HEK293 (cell line): ENCODE measurements around the gene KCTD10.
A peak's percentile ranks its signal among the peaks of the same experiment; 100 is the strongest.

Source experiments
- CTCF ChIA-PET: fragments of 350-600 bp; formaldehyde crosslinking; extraction: SDS; loops from one replicate; lab custom pipeline; 2021; ENCODE audit warnings: antibody characterized with exemption; lab: Yijun Ruan, JAX
- POLR2A ChIA-PET: fragments of 300-600 bp; formaldehyde crosslinking; extraction: SDS; loops from one replicate; lab custom pipeline; 2020; ENCODE audit warnings: antibody characterized with exemption, inconsistent platforms; lab: Yijun Ruan, JAX
- H3K27ac ChIP-seq: fragments of 200-500 bp; sonication (Bioruptor generic); 2 replicates; pipeline ENCODE4 v1.5.1; 2014; ENCODE audit warnings: low read depth, low read length, control low read depth, inconsistent platforms; ENCODE audit errors: extremely low read depth
- H3K36me3 ChIP-seq, 2 experiments: fragments of 200-500 bp in 1 of 2; sonication (Bioruptor generic) in 1 of 2; 1 replicate in 1 of 2; 2 replicates in 1 of 2; pipeline ENCODE4 v1.5.1; 2014 to 2017; ENCODE audit warnings: inconsistent platforms in 2 of 2, low read length in 2 of 2; ENCODE audit not compliant: control insufficient read depth in 2 of 2, insufficient read depth in 1 of 2
- H3K4me1 ChIP-seq: fragments of 200-500 bp; sonication (Bioruptor generic); 2 replicates; pipeline ENCODE4 v1.5.1; 2014; ENCODE audit warnings: mild to moderate bottlenecking, low read length, inconsistent platforms; ENCODE audit not compliant: control insufficient read depth, insufficient read depth
- H3K4me3 ChIP-seq: 2 replicates; pipeline ENCODE4 v1.5.1; 2011; ENCODE audit warnings: low read depth, mild to moderate bottlenecking, control low read depth, low read length, moderate library complexity
- H3K9me3 ChIP-seq: fragments of 200-500 bp; sonication (Bioruptor generic); 2 replicates; pipeline ENCODE4 v1.5.1; 2014; ENCODE audit warnings: low read depth, low read length, inconsistent platforms; ENCODE audit not compliant: control insufficient read depth, insufficient read depth
- GLI4 ChIP-seq: fragments of 450-650 bp; formaldehyde crosslinking; IDR thresholded peaks from 2 replicates; pipeline ENCODE4 v1.5.1; 2016; ENCODE audit warnings: missing biosample characterization, missing genetic modification characterization
- KLF8 ChIP-seq: fragments of 450-650 bp; formaldehyde crosslinking; IDR thresholded peaks from 2 replicates; pipeline ENCODE4 v1.5.1; 2016; ENCODE audit warnings: missing biosample characterization, missing genetic modification characterization
- OVOL3 ChIP-seq: fragments of 450-650 bp; formaldehyde crosslinking; IDR thresholded peaks from 2 replicates; pipeline ENCODE4 v1.5.1; 2016; ENCODE audit warnings: missing biosample characterization, missing genetic modification characterization
- PATZ1 ChIP-seq: fragments of 450-650 bp; formaldehyde crosslinking; IDR thresholded peaks from 2 replicates; pipeline ENCODE4 v1.5.1; 2016; ENCODE audit warnings: missing biosample characterization, missing genetic modification characterization
- PRDM1 ChIP-seq: fragments of 450-650 bp; formaldehyde crosslinking; IDR thresholded peaks from 2 replicates; pipeline ENCODE4; 2016; ENCODE audit warnings: missing biosample characterization, missing genetic modification characterization
- PRDM2 ChIP-seq: fragments of 450-650 bp; formaldehyde crosslinking; IDR thresholded peaks from 2 replicates; pipeline ENCODE4 v1.5.1; 2016; ENCODE audit warnings: missing biosample characterization, missing genetic modification characterization, borderline replicate concordance
- PRDM6 ChIP-seq: fragments of 450-650 bp; formaldehyde crosslinking; IDR thresholded peaks from 2 replicates; pipeline ENCODE4 v1.5.1; 2017; ENCODE audit warnings: missing biosample characterization, missing genetic modification characterization
- ZBTB17 ChIP-seq: fragments of 450-650 bp; formaldehyde crosslinking; IDR thresholded peaks from 2 replicates; pipeline ENCODE4 v1.5.1; 2016; ENCODE audit warnings: missing biosample characterization, missing genetic modification characterization
- ZEB2 ChIP-seq: fragments of 450-650 bp; formaldehyde crosslinking; IDR thresholded peaks from 2 replicates; pipeline ENCODE4 v1.5.1; 2016; ENCODE audit warnings: missing biosample characterization, missing genetic modification characterization
- ZNF211 ChIP-seq: fragments of 450-650 bp; formaldehyde crosslinking; IDR thresholded peaks from 2 replicates; pipeline ENCODE4 v1.5.1; 2016; ENCODE audit warnings: low read depth, missing biosample characterization, missing genetic modification characterization
- ZNF280C ChIP-seq: fragments of 450-650 bp; formaldehyde crosslinking; IDR thresholded peaks from 2 replicates; pipeline ENCODE4 v1.5.1; 2016; ENCODE audit warnings: missing biosample characterization, missing genetic modification characterization
- ZNF311 ChIP-seq: fragments of 450-650 bp; formaldehyde crosslinking; IDR thresholded peaks from 2 replicates; pipeline ENCODE4 v1.5.1; 2017; ENCODE audit warnings: missing biosample characterization, missing genetic modification characterization, borderline replicate concordance
- ZNF398 ChIP-seq: fragments of 450-650 bp; formaldehyde crosslinking; IDR thresholded peaks from 2 replicates; pipeline ENCODE4 v1.5.1; 2017; ENCODE audit warnings: missing biosample characterization, missing genetic modification characterization
- ZNF404 ChIP-seq: fragments of 450-650 bp; formaldehyde crosslinking; IDR thresholded peaks from 2 replicates; pipeline ENCODE4 v1.5.1; 2017; ENCODE audit warnings: missing biosample characterization, missing genetic modification characterization
- ZNF501 ChIP-seq: fragments of 450-650 bp; formaldehyde crosslinking; IDR thresholded peaks from 2 replicates; pipeline ENCODE4 v1.5.1; 2016; ENCODE audit warnings: missing biosample characterization, missing genetic modification characterization
- ZNF548 ChIP-seq: fragments of 450-650 bp; formaldehyde crosslinking; IDR thresholded peaks from 2 replicates; pipeline ENCODE4 v1.5.1; 2016; ENCODE audit warnings: missing biosample characterization, missing genetic modification characterization
- ZNF549 ChIP-seq: fragments of 450-650 bp; IDR thresholded peaks from 2 replicates; pipeline ENCODE4 v1.5.1; 2018; ENCODE audit warnings: missing biosample characterization, missing genetic modification characterization, mild to moderate bottlenecking, inconsistent platforms, moderate library complexity
- ZNF561 ChIP-seq: fragments of 450-650 bp; IDR thresholded peaks from 2 replicates; pipeline ENCODE4 v1.5.1; 2018; ENCODE audit warnings: missing biosample characterization, missing genetic modification characterization, borderline replicate concordance
- ZNF639 ChIP-seq: fragments of 450-650 bp; formaldehyde crosslinking; IDR thresholded peaks from 2 replicates; pipeline ENCODE4 v1.5.1; 2016; ENCODE audit warnings: missing biosample characterization, missing genetic modification characterization
- ZNF670 ChIP-seq: fragments of 450-650 bp; formaldehyde crosslinking; IDR thresholded peaks from 2 replicates; pipeline ENCODE4 v1.5.1; 2016; ENCODE audit warnings: missing biosample characterization, missing genetic modification characterization, low read depth

The KCTD10 gene

GRCh38 chr12:109497675-109498074 is 20.6 kb upstream of the KCTD10 start:
- 0 out of 2 replicates have a peak, but pooled peaks have one; percentile 29 for TF ChIP-seq PRDM1 (tag by site-specific recombination)
- no peak for TF ChIP-seq ZNF311 (tag by site-specific recombination)
- TF ChIP-seq ZBTB17 (tag by site-specific recombination) = 0 out of 2 replicates have a peak, but pooled peaks have one; percentile 15
- Histone ChIP-seq H3K4me1 (no peaks in the 10 kb centered on the region), H3K9me3 (no peaks in the 10 kb centered on the region), H3K4me3 (no peak overlapping the region), H3K36me3 (peaks cover 13 to 68% of the 10 kb centered on the region in 2 experiments), H3K27ac (no peak overlapping the region)
- ChIA-PET POLR2A (no interaction called here), CTCF (interaction anchor here (0.7 kb wide), 2 partner anchors 21 to 97 kb away, joined by 3 to 5 read pairs; no protein-coding TSS in a partner anchor)

- Histone ChIP-seq H3K4me3 (no peak overlapping the region), H3K4me1 (no peaks in the 10 kb centered on the region), H3K9me3 (no peaks in the 10 kb centered on the region), H3K36me3 (peaks cover 8 to 67% of the 10 kb centered on the region in 2 experiments), H3K27ac (no peak overlapping the region)
- ChIA-PET CTCF (no interaction called here), POLR2A (no interaction called here)
- TF ChIP-seq ZNF670 (tag by site-specific recombination) (no peak), ZEB2 (tag by site-specific recombination) (no peak), ZNF549 (tag by site-specific recombination) (no peak), ZNF548 (tag by site-specific recombination) (no peak), PRDM6 (tag by site-specific recombination) (no peak), PATZ1 (tag by site-specific recombination) (no peak), ZNF280C (tag by site-specific recombination) (no peak), KLF8 (tag by site-specific recombination) (no peak), ZNF404 (tag by site-specific recombination) (no peak), PRDM2 (tag by site-specific recombination) (no peak), GLI4 (no peak), ZNF211 (tag by site-specific recombination) (no peak), ZNF501 (tag by site-specific recombination) (no peak), ZNF561 (tag by site-specific recombination) (no peak), ZNF398 (tag by site-specific recombination) (no peak), OVOL3 (tag by site-specific recombination) (no peak), ZNF639 (tag by site-specific recombination) (no peak)
Observed at GRCh38 chr12:109496306-109496705, 19.2 kb upstream of the KCTD10 start.
